ENCODE measurements around the gene FAM229A.

The FAM229A gene

DNA sequence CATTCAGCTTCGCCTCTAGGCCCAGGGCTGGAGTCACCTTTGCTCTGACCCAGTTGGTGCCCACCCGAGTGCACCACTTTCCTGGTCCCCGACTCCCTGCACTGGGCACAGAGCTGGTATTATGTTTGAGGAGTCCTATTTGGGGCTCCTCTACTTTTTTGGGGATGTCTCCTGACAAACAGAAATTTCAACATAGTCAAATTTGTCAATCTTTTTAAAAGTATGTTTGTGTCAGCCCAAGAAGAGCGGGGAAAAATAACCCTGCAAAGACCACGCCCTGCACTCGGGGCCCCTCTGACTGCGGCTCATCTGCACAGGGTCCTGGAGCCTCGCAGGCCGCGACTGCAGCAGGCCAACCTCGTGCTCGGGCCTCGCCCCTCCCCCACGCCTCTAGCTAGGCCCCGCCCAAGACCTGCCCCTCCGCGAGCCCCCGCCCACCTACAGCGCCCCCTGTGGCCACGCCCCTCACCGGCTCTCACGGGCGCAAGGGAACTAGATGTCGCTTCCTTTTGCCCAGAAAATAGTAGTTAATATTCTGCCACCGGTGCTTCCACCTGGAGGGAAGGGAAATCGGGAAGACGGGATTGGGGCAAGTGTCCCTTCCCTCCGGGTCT, 11.4 kb downstream of the FAM229A start:
- DNase-seq (ENCODE audit: low read depth, low spot score) = no peak

DNA sequence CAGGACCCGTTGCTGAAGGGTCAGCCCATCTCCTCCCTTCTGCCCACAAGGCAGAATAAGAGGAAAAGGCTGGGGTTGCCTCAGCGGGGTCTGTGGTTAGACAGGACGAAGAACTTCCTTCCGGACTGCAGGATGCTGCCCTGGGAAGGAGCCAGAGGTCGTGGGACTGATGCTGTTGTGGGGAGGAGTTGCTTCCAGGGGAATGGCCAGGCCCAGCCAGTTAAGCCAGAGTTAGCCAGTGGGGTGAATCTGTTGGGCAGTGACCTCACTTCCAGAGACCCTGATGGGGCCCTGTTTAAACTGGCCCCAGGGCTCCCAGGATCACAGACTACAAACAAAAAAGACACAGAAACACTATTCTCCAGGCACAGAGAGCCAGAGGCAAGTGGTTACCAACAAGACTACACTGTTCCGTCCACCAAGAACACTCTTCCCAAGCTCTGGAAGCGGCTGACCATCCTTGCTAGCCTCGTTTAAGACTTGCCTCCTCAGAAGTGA, 13.0 kb downstream of the FAM229A start:
- no peak for DNase-seq (ENCODE audit: low read depth, low spot score)

DNA sequence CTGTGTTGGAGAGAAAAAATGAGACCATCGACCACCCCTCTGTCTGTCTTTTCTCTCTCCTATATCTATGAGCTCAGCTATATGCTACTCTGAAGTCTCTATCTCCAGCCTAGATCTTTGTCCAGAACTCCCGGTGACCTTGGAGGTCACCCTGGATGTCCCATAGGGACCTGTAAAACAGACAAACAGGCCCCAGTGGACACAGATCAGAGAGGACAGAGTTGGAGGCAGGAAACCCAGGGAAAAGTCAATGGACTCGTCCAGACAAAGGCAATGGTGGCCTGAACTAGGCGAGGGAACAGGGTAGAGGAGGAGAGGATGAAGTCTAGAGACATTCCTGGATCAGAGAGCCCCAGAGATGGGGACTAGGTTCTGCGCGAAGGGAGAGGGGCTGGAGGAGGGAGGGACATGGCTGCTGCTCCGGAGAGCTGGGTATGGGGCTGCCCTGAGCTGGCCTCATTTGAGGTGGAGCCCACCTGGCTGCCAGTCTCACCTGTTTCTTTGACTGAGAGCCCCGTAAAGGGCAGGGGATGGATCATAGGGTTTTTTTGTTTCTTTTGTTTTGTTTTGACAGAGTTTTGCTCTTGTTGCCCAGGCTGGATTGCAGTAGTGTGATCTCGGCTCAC, 15.6 kb downstream of the FAM229A start:
- no peak for DNase-seq (ENCODE audit: low read depth, low spot score)

DNA sequence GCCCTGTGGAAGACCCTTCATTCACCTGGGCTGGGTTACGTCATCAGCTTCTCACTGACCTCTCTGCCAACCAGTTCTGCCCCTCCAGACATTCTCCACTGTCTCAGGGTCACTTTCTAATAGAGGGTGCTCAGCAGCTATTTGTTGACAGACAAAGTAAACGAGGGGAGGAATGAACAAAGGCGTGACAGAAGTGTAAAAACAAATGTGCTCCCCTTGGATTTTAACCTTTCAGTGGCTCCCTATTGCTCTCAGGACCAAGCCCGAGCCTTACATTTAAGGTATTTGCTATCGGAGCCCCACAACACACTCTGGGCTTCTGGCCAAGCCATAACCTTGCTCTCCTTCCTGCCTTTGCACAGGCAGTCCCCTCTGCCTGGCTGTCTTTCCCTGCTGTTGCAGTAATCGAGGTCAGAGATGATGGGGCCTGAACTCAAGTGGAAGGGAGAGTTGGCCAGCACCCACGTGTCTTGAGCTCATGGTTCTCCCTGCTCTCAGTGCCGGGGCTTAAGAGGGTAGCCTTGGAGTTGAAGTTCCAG, 16.9 kb downstream of the FAM229A start:
- no peak for DNase-seq (ENCODE audit: low read depth, low spot score)

DNA sequence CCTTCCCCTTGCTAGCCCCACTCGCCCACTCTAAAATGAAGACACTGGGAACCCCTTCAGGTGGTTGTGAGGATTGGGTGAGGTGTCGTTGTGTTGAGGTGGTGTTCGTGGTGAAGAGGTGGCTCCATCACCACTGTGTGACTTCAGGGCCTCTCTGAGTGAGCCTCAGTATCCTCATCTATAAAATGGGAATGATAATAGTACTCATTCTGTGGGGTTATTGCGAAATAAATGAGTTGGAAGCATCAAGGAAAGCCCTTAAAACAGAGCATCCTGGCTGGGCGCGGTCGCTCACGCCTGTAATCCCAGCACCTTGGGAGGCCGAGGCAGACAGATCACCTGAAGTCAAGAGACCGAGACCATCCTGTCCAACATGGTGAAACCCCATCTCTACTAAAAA, 19.6 kb downstream of the FAM229A start:
- DNase-seq (ENCODE audit: low read depth, low spot score) = no peak

DNA sequence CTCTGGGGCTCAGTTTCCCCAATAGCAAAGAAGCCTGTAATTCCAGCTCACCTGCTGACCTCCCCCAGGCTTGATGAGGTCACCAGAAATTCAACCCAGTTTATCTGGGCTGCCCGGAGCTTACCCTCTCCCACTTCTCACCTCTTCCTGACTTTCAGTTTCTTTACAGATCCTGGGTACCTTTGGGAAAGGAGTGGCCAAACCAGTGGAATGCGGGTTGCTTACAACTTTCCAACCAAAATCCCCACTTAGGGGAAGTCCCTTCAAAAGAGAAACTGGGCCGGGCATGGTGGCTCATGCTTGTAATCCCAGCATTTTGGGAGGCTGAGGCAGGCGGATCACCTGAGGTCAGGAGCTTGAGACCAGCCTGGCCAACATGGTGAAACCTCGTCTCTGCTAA, 20.3 kb downstream of the FAM229A start:
- no peak for DNase-seq (ENCODE audit: low read depth, low spot score)

DNA sequence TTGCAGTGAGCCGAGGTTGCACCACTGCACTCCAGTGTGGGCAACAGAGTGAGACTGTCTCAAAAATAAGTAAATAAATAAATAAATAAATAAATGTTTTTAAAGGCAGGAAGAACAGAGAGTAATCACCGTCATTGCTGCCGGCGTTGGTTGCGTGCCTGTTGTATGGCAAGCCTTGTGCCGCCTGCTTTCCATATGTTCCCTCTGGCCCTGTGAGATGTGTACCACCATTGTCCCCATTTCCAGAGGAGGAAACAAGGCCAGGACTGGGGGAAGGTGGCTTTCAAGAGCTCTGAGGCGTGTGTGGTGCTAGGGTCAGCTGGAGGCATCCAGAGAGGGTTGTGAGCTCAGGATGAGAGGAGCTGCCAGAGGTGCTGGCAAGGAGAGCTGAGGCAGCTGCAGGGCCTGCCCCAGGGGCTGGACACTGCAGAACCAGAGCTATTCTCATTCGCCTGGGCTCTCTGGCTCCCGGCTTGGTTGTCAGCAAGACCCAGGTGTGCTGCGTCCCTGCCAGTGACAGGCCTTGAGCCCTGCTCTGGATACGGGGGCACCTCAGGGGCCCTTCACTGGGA, 21.0 kb downstream of the FAM229A start:
- no peak for DNase-seq (ENCODE audit: low read depth, low spot score)

DNA sequence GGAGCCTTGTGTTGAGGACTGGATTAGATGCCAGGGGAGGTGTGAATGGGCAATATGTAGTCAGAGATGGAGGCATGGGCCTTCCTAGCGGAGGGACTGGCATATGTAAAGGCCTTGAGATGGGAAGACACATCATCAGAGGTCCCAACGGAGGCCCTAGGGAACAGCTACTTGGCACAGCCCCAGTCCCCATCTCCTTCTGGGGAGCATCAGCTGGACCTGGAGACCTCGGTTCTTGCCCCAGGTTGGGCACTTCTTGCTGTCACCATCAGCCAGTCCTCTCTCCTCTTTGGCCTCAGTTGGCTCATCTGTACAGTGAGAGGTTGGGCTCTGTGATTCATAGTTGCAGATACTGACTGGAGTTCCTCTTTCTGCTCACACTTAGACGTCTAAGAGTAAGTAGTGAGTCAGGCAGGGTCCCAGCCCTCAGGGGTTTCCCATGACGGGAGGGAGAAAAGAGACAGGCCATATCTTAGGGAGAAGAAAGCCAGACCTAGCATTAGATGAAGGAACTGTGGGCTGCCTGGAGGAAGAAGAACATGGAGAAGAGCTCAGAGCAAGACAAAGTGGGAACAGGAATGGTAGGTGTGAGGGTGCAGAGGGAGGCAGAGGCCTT, 22.8 kb downstream of the FAM229A start:
- DNase-seq (ENCODE audit: low read depth, low spot score) = no peak

DNA sequence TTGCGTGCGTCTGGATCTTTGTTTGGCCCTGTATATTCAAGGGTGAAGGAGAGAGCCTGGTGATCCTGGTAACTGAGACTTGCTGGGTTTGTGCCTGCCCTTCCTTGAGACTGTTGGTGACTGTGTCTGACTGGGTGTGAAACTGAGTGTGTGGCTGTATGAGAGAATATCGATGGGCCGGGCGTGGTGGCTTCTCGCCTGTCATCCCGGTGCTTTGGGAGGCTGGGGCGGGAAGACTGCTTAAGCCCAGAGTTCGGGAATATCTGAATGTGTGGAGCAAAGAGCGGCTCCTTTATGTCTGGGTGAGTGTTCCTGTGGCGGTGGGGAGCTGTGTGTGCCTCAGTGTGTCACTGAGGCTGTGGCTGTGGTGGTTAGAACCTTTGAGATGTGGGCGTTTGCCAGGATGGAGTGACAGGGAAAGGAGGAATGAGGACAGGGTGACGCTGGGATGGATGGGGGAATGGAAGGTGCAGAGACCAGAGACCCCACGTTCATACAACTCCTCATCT, 23.6 kb downstream of the FAM229A start:
- DNase-seq (ENCODE audit: low read depth, low spot score) = no peak

DNA sequence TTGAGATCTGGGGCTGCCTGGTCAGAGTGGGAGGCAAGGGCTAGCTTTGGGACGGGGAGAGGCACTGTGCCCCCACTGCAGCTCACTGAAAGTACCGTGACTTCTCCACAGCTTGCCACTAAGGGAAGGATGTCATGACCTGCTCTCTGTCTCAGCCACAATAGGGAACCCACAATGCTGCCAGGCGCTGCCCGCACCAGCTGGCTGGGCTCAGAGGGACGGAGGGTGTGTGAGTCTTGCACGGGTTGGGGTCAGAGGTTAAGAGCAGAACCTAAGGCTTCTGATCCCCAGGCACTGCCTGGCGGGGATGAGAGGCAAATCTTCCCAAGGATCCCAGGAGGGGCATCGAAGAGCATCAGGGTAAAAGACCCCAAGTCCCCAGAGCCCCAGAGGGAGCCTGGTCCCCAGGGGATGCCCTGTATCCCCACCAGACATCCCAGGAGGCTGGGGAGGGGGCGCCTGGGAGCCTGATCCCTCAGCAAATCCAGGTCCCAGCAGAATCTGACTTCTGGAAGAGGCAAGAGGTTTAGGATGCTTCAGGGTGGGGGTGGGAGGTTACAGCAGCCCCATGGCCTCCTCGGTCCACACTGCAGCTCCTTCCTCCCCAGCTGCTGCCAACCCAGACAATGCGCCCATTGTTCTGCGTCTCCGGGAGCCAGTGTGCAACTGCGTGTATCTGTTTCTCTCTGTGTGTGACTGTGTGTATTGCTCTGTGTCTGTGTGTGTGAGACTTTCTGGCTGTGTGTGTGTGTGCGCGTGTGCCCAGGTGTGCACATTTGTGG, 24.2 kb downstream of the FAM229A start:
- no peak for DNase-seq (ENCODE audit: low read depth, low spot score)

DNA sequence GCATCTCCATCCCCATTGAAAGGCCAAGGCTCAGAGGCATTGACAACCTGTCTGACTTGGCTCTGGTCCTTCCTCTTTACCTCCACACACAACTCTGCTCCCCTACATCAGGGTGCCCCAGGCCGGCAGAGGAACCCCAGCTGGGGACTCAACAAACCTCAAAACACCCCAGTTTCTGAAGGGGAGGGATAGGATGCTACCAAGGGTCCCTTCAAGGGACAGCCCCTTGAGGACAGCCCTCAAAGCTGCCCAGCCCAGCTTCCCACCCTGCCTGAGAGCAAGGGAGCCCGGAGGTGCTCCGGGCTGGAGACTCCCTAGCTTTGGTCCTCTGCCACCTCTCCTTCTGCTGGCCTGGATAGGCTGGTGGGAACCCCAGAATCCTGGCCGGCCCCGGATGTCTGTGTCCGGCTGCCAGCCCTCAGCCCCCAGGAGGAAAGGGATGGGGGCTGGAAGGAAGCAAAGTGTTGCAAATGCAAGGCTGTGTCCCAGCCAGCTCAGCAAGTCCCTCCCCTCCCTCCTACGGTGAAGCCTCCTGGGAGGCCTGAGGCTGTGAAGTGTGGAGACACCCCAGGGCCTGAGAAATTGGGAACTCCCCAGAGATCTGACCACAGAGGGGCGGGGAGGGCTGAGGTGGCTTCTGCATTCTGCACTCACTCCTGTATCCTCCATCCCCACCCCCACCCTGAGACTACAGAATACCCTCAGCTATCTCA, 25.2 kb downstream of the FAM229A start:
- DNase-seq (ENCODE audit: low read depth, low spot score) = no peak

DNA sequence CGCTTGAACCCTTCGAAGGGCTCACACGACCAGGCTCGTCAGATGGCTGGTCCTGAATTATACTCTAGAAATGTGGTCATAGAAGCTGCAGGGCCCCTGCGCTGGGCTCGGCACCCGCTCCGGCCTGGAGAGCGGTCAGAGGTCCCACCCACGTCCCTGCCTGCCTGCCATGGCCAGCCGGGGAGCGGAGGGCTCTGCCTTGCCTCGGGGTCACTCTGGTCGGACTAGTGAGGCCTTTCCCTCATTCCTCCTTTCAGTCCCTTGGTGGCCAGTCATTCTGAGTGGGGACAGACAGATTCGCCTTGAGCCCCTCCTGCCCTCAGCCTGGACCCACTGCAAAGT, 25.7 kb downstream of the FAM229A start:
- DNase-seq (ENCODE audit: low read depth, low spot score) = no peak

DNA sequence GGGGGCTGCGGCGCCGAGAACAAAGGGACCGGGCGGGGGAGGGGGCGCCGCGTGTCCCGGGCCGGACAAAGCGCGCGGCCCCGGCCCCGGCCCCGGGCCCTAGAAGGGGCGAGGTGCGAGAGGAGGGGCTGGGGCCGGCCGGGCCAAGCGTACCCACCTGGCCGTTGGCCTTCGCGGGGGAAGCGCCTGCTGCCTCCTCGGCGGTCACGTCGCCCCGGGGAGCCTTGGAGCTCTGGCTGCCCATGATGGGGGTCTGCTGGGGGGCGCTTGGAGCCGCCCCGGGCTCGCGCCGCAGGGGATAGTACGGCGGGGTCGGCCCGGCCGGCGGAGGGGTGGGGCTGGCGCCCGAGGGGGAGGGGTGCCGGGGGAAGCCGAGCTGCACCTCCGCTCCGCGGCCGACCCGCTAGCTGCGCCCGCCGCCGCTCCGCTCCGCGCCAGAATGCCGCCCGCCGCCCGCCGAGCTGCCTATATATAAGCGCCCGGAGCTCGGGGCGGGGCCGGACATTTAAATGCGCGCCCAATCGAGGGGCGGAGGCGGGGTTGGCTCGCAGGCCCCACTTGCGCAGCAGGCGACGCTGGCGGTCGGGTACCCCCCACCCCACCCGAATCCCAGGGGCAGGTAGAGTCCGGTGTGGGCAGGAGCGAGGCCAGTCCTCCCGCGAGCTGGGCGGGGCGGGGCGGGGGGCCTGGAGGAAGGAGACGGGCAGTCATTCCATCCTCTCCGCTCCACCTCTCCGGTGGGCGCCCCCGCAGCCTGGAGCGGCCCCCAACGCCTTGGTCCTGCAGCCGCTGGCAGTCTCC, 26.3 kb downstream of the FAM229A start, which contains the start of gene MARCKSL1:
Gene MARCKSL1, minus strand, starts transcription at position 444 of the 801 bp plus-strand sequence. Its CDS starts 200 bp downstream, at position 244.
- DNase-seq (ENCODE audit: low read depth, low spot score) = peak; percentile 72

DNA sequence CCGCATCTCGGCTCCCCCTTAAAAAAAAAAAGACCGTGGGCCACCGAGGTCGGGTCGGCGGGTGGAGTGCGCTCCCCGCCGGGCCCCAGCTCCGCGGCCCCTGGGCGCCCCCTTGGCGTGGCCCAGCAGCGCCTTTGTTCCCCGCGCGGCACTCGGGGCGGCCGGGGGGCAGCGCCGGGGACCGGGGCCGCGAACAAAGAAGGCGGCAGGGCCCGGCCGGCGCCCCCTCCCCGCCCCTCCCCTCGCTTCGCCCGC, 26.8 kb downstream of the FAM229A start:
- no peak for DNase-seq (ENCODE audit: low read depth, low spot score)

DNA sequence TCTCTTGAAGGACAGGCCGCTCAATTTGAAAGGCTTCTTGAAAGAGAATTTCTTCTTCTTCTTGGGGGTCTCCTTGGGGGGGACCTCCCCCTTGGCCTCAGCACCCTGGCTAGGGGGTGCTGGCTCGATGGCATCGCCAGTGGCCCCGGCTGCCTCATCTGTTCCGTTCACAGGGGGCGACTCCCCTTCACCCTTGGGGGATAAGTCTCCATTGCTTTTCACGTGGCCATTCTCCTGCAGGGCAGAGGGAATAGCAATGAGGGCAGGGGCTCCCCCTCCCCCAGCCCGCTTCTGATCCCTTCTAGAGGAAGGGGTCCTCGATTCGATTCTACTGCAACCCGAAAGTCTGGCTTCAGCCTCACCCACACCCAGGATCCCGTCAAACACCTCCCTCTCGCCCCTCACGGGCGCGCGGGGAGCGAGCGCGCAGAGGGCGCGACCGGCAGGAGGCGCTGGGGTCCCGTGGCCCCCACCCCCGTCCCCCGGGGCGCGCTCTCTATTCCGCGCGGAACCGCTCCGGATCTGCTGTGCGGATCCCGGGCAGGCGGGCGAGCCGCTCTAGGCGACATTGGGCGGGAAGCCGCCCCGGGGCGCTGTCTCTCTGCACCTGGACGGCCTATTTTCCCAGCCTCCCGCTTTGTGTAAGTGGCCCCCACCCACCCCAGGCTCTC, 27.3 kb downstream of the FAM229A start:
- DNase-seq (ENCODE audit: low read depth, low spot score) = no peak

DNA sequence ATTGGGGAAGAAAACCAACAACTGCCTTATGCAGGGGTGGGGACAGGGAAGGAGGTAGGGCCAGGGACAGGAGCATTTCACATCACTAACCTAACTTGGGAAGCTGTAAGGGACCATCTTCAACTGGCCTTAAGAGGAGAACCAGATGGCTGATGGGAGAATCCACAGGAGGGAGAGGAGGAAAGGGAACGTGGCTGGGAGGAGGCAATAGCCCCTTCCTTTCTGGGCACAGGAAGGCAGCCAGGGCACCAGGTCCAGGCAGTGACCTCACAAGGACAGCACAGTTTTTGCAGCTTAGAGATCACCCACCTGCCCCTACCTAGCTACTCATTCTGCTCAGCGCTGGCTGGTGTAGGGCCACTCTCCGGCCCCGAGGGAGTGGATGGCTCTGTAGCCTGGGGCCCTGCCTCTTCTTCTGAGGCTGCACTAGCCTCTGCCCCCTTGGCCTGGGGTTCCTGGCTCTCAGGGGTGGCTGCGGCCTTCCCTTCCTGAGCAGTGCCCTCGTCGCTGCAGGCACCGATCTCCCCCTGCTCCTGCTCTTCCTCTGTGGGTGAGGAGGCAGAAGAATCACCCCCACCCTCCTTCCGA, 27.9 kb downstream of the FAM229A start:
- DNase-seq (ENCODE audit: low read depth, low spot score) = no peak

DNA sequence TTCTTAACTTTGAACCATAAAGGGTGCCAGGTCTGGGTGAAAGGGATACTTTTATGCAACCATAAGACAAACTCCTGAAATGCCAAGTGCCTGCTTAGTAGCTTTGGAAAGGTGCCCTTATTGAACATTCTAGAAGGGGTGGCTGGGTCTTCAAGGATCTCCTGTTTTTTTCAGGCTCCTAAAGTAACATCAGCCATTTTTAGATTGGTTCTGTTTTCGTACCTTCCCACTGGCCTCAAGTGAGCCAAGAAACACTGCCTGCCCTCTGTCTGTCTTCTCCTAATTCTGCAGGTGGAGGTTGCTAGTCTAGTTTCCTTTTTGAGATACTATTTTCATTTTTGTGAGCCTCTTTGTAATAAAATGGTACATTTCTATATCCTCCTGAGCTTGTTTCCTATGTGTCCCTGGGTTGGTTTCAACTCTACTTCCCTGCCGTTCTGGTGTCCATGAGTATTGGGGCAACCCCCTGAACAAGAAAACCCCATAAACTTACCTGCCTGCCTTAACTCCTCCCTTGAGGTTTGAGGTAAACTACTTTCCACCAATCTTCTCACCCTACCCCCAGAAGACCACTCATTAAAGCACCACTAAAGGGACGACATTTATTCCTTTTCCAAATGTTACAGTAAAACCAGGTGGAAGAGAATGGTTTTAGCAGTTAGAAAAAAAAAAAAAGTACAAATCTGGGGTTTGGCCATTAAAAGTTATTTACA, 28.9 kb downstream of the FAM229A start:
- no peak for DNase-seq (ENCODE audit: low read depth, low spot score)

DNA sequence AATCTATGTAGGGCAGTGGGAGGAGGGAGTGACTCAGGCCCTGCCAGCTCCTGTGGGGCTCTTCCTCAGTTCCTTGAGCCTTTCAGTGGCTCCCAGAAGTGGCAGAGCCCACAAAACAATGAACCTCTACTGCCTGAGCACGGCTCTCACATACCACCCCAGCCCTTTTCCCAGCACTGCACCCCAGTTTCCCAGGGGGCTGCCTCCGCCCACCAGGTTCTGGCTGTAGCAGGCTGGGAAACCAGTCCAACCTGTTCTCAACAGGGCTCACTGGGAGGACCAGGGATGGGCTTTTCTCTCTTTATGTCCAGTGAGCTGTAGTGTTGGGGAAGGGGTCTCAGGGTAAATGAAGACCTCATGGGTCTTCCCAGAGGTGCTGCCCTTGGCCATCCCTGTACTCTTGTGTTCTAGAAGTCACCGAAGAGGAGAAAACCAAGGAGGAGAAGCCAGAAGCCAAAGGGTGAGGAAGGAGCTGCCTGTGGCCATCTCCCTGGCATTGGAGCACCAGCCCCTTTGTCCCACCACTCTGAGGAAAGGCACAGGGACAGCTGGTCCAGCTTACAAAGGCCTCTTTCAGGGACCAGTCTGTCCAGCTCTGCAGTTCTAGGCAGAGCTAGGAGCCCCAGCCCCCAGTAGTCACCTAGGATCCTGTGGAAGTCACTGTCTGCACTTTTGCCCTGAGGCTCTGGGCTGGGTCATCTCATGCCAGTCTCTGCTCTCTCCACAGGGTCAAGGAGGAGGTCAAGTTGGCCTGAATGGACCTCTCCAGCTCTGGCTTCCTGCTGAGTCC, 29.8 kb downstream of the FAM229A start:
- DNase-seq (ENCODE audit: low read depth, low spot score) = no peak

All from activated naive CD8-positive, alpha-beta T cell treated with anti-CD3 and anti-CD28 coated beads, Interleukin-2, amount 50 U/mL, for 16 hours (primary cell).